Measurements from ENCODE around the gene COQ3.

The COQ3 gene

GRCh38 chr6:99330159-99330558 is 63.8 kb downstream of the COQ3 start:
- peak; percentile 72 for DNase-seq

- no peak for DNase-seq
Measured at GRCh38 chr6:99324996-99325395, 69.0 kb downstream of the COQ3 start.

All from midbrain (tissue), 1 donor.